H1 (cell line): ENCODE measurements around the gene ACP6. TPM values are rescaled to one million over a fixed set of nuclear protein-coding genes. Genes with fewer than 3 reads are reported as not detected.

ENCODE experiments used
- CHD2 ChIP-seq: IDR thresholded peaks from 2 replicates; pipeline ENCODE4 v1.6.1; 2012; ENCODE audit warnings: low read length, improper control_type of control experiment
- RNF2 ChIP-seq: fragments of 200-900, 300-1000 bp; sonication (generic); IDR thresholded peaks from 2 replicates; pipeline ENCODE4 v1.7.1; 2016; ENCODE audit warnings: borderline replicate concordance, low read depth, mild to moderate bottlenecking, antibody characterized with exemption, low read length; ENCODE audit not compliant: poor library complexity, severe bottlenecking; ENCODE audit errors: missing control alignments
- SIN3A ChIP-seq, 2 experiments: IDR thresholded peaks in 1 of 2; conservative IDR thresholded peaks in 1 of 2; 2 replicates each; pipeline ENCODE4 v1.6.1; 2011 to 2012; ENCODE audit warnings: low read length in 2 of 2, improper control_type of control experiment in 1 of 2, low read depth in 1 of 2, mild to moderate bottlenecking in 1 of 2
- TEAD4 ChIP-seq: IDR thresholded peaks from 2 replicates; pipeline ENCODE4 v1.6.1; 2012; ENCODE audit warnings: low read depth, low read length, inconsistent platforms, mixed read lengths
- polyA plus RNA-seq, 7 experiments: library from polyadenylated mRNA; depleted of rRNA in 3 of 7; stranded (reverse) in 5 of 7; unstranded in 2 of 7; fragments of >200 nt in 5 of 7; fragments of 200-250 nt in 2 of 7; gene quantifications; 1 replicate in 5 of 7; 2 replicates in 1 of 7; 4 replicates in 1 of 7; pipeline versions ENCODE4 v1.2.1 to v1.2.3, GENCODE V29; 2011 to 2013; ENCODE audit warnings: missing spikeins in 2 of 7, mixed read lengths in 2 of 7
- total RNA-seq: library from RNA; stranded (reverse); fragmentation: NEBNext Ultra II Directional; extraction: Animal tissue kit (Norgen Biotek cat#: 25700); gene quantifications from 2 replicates; pipeline ENCODE4 v1.2.1, GENCODE V29; 2021

ACP6 gene
- total and polyA plus RNA-seq, 2 of the 8 experiments (the other 6 are each of a cell fraction or from before 2014, with no cell fraction given), result 11.4 to 17.7 TPM

DNA sequence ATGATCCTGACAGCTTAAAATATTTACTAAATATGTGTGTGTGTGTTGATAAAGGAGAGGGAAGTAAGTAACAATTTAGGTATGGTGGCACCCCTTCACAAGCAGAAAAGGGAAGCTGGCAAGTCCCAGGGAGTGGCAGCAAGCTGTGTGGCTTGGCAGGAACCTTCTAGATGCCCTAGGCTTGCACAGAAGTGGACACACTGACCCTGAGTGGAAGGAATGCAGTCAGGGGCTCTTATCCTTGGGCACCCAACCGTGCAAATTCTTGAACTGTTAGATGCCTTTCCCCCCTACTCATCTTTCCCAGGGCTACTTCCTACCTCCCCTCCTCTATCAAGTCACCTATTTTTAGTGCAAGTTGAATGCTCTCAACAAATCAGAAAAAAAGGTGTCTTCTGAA lies 18.9 kb downstream of the ACP6 start (continued):
- TF ChIP-seq CHD2 (no peak), TEAD4 (no peak), RNF2 (no peak), SIN3A (conservative IDR thresholded peaks at IDR 0.05 in 1 of 2, IDR thresholded peaks at IDR 0.05 in 1 of 2; ENCODE audit: low read depth in 1 of 2, low read length in 2 of 2) (no peak)
